GOT3 (cell line): Measurements from ENCODE around the gene ZNF780B.

Experiments used
- DNase-seq: peaks from one replicate; lab custom pipeline; 2025; ENCODE audit warnings: mixed read lengths; lab: John Stamatoyannopoulos, UW

ZNF780B gene

GRCh38 chr19:39982883-39983282 is 73.1 kb downstream of the ZNF780B start:
- no peak for DNase-seq
